Glutamatergic neuron (in vitro differentiated cells): ENCODE measurements around the gene WDHD1. TPM values are rescaled to one million over a fixed set of nuclear protein-coding genes. Genes with fewer than 3 reads are reported as not detected.

Experiments used
- DNase-seq: peaks from one replicate; pipeline ENCODE4 v3.0.0; 2022
- H3K27ac Mint-ChIP-seq: one replicate; pipeline ENCODE4 v1.8.0; 2020; ENCODE audit warnings: mild to moderate bottlenecking, mixed read lengths, inconsistent platforms; ENCODE audit not compliant: unreplicated experiment
- H3K27me3 Mint-ChIP-seq: one replicate; pipeline ENCODE4 v1.8.0; 2020; ENCODE audit warnings: mild to moderate bottlenecking, moderate library complexity, mixed read lengths, inconsistent platforms; ENCODE audit not compliant: unreplicated experiment
- H3K36me3 Mint-ChIP-seq: one replicate; pipeline ENCODE4 v1.8.0; 2020; ENCODE audit warnings: mild to moderate bottlenecking, mixed read lengths, inconsistent platforms; ENCODE audit not compliant: unreplicated experiment
- H3K4me1 Mint-ChIP-seq: one replicate; pipeline ENCODE4 v1.8.0; 2020; ENCODE audit warnings: mild to moderate bottlenecking, low read depth, mixed read lengths, inconsistent platforms; ENCODE audit not compliant: unreplicated experiment
- H3K4me3 Mint-ChIP-seq: one replicate; pipeline ENCODE4 v1.8.0; 2020; ENCODE audit warnings: mild to moderate bottlenecking, mixed read lengths, inconsistent platforms; ENCODE audit not compliant: unreplicated experiment
- H3K9me3 Mint-ChIP-seq: one replicate; pipeline ENCODE4 v1.8.0; 2020; ENCODE audit warnings: mild to moderate bottlenecking, moderate library complexity, mixed read lengths, inconsistent platforms; ENCODE audit not compliant: unreplicated experiment
- CTCF ChIP-seq: fragments of 200-600 bp; sonication (generic); IDR thresholded peaks from one replicate; pipeline ENCODE4 v1.5.0; 2021; ENCODE audit not compliant: partially characterized antibody, unreplicated experiment
- total RNA-seq: library from RNA; stranded (reverse); fragmentation: NEBNext Ultra II Directional; extraction: Animal tissue kit (Norgen Biotek cat#: 25700); gene quantifications from one replicate; pipeline ENCODE4 v1.2.1, GENCODE V29; 2021; ENCODE audit not compliant: unreplicated experiment

WDHD1 gene
- total RNA-seq, 1 donor from 2014 or later: 13.9 TPM

- H3K27me3 Mint-ChIP-seq: no peaks in the 10 kb centered on the region
- H3K27ac Mint-ChIP-seq: no peak overlapping the region
- H3K4me1 Mint-ChIP-seq: no peaks in the 10 kb centered on the region
- H3K9me3 Mint-ChIP-seq: no peaks in the 10 kb centered on the region
- no peak overlapping the region for H3K4me3 Mint-ChIP-seq
- no peak for DNase-seq
- TF ChIP-seq CTCF: peak; percentile 69
- no peaks in the 10 kb centered on the region for H3K36me3 Mint-ChIP-seq
Measured at GRCh38 chr14:54981698-54982097, 45.2 kb downstream of the WDHD1 start.

GRCh38 chr14:54979039-54979438 is 47.9 kb downstream of the WDHD1 start:
- H3K4me1 Mint-ChIP-seq: no peaks in the 10 kb centered on the region
- no peaks in the 10 kb centered on the region for H3K27me3 Mint-ChIP-seq
- no peak for TF ChIP-seq CTCF
- H3K36me3 Mint-ChIP-seq: no peaks in the 10 kb centered on the region
- no peak overlapping the region for H3K4me3 Mint-ChIP-seq
- H3K9me3 Mint-ChIP-seq: no peaks in the 10 kb centered on the region
- no peak overlapping the region for H3K27ac Mint-ChIP-seq
- no peak for DNase-seq

GRCh38 chr14:54976316-54976715 is 50.6 kb downstream of the WDHD1 start:
- Mint-ChIP-seq H3K9me3 (no peaks in the 10 kb centered on the region), H3K4me1 (no peaks in the 10 kb centered on the region), H3K4me3 (no peak overlapping the region), H3K36me3 (no peaks in the 10 kb centered on the region), H3K27ac (no peak overlapping the region), H3K27me3 (no peaks in the 10 kb centered on the region)
- no peak for DNase-seq
- TF ChIP-seq CTCF: no peak

GRCh38 chr14:54975856-54976255 is 51.0 kb downstream of the WDHD1 start:
- no peaks in the 10 kb centered on the region for H3K36me3 Mint-ChIP-seq
- no peak overlapping the region for H3K27ac Mint-ChIP-seq
- H3K9me3 Mint-ChIP-seq: no peaks in the 10 kb centered on the region
- H3K4me1 Mint-ChIP-seq: no peaks in the 10 kb centered on the region
- no peak for DNase-seq
- no peak overlapping the region for H3K4me3 Mint-ChIP-seq
- TF ChIP-seq CTCF: no peak
- no peaks in the 10 kb centered on the region for H3K27me3 Mint-ChIP-seq

- Mint-ChIP-seq H3K27me3 (peaks cover 2% of the 10 kb centered on the region), H3K9me3 (no peaks in the 10 kb centered on the region), H3K27ac (no peak overlapping the region), H3K4me3 (no peak overlapping the region), H3K4me1 (no peaks in the 10 kb centered on the region), H3K36me3 (no peaks in the 10 kb centered on the region)
- TF ChIP-seq CTCF: no peak
- DNase-seq: no peak
Measured at GRCh38 chr14:54974788-54975414, 52.0 kb downstream of the WDHD1 start.
